Activated T-cell treated with anti-CD3 and anti-CD28 coated beads, Interleukin-2, amount 50 U/mL, for 72 hours (primary cell): Measurements from ENCODE around the gene IL16. TPM values are rescaled to one million over a fixed set of nuclear protein-coding genes. Genes with fewer than 3 reads are reported as not detected.
"Not testable (repeated sequence)": the region's sequence is repeated elsewhere in the genome, so short reads cannot be mapped to it uniquely, and the experiment has no call there.

Source experiments
- ATAC-seq, 2 donors: fragments of 150-1000 bp; cut with Tn5 transposase; replicated peaks in 1 of 2; 2 replicates each; pipeline ENCODE4 v1.10.0; 2021; ENCODE audit warnings: moderate library complexity in 2 of 2, mild to moderate bottlenecking in 1 of 2
- DNase-seq, 2 donors: peaks; one replicate each; pipeline ENCODE4 v3.0.0; 2021 to 2022; ENCODE audit warnings: mixed read lengths in 1 of 2
- H3K27ac Mint-ChIP-seq: one replicate; pipeline ENCODE4 v1.8.0; 2022; ENCODE audit warnings: mild to moderate bottlenecking, moderate library complexity, mixed read lengths
- H3K27me3 Mint-ChIP-seq: one replicate; pipeline ENCODE4 v1.8.0; 2022; ENCODE audit warnings: low read depth, mixed read lengths
- H3K36me3 Mint-ChIP-seq, 2 donors: one replicate each; pipeline ENCODE4 v1.8.0; 2022; ENCODE audit warnings: mixed read lengths in 2 of 2, mild to moderate bottlenecking in 1 of 2; ENCODE audit not compliant: insufficient read depth in 2 of 2
- H3K4me1 Mint-ChIP-seq: one replicate; pipeline ENCODE4 v1.8.0; 2022; ENCODE audit warnings: low read depth, mixed read lengths
- H3K4me3 Mint-ChIP-seq, 2 donors: one replicate each; pipeline ENCODE4 v1.8.0; 2022; ENCODE audit warnings: mild to moderate bottlenecking in 2 of 2, mixed read lengths in 2 of 2, moderate library complexity in 2 of 2
- H3K9me3 Mint-ChIP-seq, 2 donors: one replicate each; pipeline ENCODE4 v1.8.0; 2022; ENCODE audit warnings: mixed read lengths in 2 of 2
- total RNA-seq, 2 donors: library from RNA; stranded (reverse); gene quantifications; one replicate each; pipeline ENCODE4 v1.2.3, GENCODE V29; 2022

The IL16 gene
- total RNA-seq, 2 donors from 2014 or later: 50.9 to 63.2 TPM

- Mint-ChIP-seq H3K27me3 (no peaks in the 10 kb centered on the region), H3K27ac (no peak overlapping the region), H3K4me3 (no peak overlapping the region), H3K9me3 (no peaks in the 10 kb centered on the region), H3K36me3 (no peaks in the 10 kb centered on the region), H3K4me1 (peaks cover 6% of the 10 kb centered on the region)
- DNase-seq (no peak), ATAC-seq (no peak)
These were observed 149.9 kb downstream of the IL16 start for GRCh38 chr15:81346611-81347010.

- Mint-ChIP-seq H3K36me3 (no peaks in the 10 kb centered on the region), H3K9me3 (no peaks in the 10 kb centered on the region), H3K4me3 (no peak overlapping the region), H3K4me1 (peaks cover 6% of the 10 kb centered on the region), H3K27ac (no peak overlapping the region), H3K27me3 (no peaks in the 10 kb centered on the region)
- no peak for DNase-seq
- no peak for ATAC-seq
These were observed 151.2 kb downstream of the IL16 start for GRCh38 chr15:81347910-81348309.

DNA sequence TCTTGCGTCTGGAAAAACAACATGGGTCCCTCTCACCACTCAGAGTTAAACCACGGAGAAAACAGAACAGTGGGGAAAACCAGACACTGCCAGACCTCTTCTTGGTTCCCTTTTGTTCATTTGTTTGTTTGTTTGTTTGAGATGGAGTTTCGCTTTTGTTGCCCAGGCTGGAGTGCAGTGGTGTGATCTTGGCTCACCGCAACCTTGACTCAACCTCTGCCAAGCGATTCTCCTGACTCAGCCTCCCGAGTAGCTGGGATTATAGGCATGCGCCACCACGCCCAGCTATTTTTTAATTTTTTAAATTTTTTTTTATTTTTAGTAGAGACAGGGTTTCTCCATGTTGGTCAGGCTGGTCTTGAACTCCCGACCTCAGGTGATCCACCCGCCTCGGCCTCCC, 152.0 kb downstream of the IL16 start:
- not testable (repeated sequence) for DNase-seq, H3K27ac Mint-ChIP-seq, H3K9me3 Mint-ChIP-seq, ATAC-seq, H3K4me1 Mint-ChIP-seq, H3K4me3 Mint-ChIP-seq, H3K27me3 Mint-ChIP-seq, H3K36me3 Mint-ChIP-seq

DNA sequence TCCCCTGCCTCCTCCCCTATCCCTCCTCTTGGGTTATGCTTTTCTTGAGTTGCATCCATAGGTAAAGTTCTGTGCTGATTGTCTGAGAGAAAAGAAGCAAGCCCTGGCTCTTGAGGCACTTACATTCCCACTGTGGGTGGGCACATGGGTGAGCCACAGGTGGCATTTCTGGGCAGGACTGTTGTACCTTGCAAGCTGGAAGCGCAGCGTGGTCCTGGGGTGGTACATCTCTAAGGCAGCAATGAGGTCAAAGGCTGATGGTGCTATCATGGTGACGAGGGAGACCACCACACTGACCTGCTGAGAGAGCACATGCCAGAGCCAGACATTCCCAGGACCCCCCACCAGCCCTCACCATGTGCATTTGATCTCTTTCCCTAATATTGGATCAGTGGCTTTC, 152.6 kb downstream of the IL16 start:
- Mint-ChIP-seq H3K27ac (no peak overlapping the region), H3K27me3 (no peaks in the 10 kb centered on the region), H3K4me1 (peaks cover 6% of the 10 kb centered on the region), H3K4me3 (no peak overlapping the region), H3K36me3 (no peaks in the 10 kb centered on the region), H3K9me3 (no peaks in the 10 kb centered on the region)
- DNase-seq: no peak
- ATAC-seq: no peak

DNA sequence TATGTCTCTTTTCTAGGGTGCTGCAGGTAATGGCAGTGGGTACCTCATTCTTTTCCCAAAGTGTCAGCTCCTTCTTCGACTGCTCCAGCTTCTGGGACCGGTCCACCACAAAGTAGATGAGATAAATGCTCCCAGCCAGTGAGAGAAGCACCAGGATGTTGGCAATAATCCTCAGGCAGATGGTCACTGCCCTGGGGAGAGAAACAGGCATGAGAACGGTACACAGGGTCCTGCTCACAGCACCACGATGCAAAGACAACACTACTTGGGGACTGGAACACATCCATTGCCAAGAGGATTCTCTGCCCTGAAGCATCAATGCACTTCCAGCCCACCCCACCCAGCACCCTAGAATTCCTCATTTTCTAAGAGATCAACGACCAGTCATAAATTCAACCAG, 155.0 kb downstream of the IL16 start:
- Mint-ChIP-seq H3K9me3 (no peaks in the 10 kb centered on the region), H3K4me3 (no peak overlapping the region), H3K27ac (no peak overlapping the region), H3K27me3 (no peaks in the 10 kb centered on the region), H3K4me1 (peaks cover 4% of the 10 kb centered on the region), H3K36me3 (no peaks in the 10 kb centered on the region)
- DNase-seq (no peak), ATAC-seq (no peak)

- ATAC-seq (no peak), DNase-seq (no peak)
- Mint-ChIP-seq H3K9me3 (no peaks in the 10 kb centered on the region), H3K27ac (no peak overlapping the region), H3K4me3 (no peak overlapping the region), H3K27me3 (no peaks in the 10 kb centered on the region), H3K4me1 (no peaks in the 10 kb centered on the region), H3K36me3 (no peaks in the 10 kb centered on the region)
These were observed 159.6 kb downstream of the IL16 start for GRCh38 chr15:81356252-81356651.

DNA sequence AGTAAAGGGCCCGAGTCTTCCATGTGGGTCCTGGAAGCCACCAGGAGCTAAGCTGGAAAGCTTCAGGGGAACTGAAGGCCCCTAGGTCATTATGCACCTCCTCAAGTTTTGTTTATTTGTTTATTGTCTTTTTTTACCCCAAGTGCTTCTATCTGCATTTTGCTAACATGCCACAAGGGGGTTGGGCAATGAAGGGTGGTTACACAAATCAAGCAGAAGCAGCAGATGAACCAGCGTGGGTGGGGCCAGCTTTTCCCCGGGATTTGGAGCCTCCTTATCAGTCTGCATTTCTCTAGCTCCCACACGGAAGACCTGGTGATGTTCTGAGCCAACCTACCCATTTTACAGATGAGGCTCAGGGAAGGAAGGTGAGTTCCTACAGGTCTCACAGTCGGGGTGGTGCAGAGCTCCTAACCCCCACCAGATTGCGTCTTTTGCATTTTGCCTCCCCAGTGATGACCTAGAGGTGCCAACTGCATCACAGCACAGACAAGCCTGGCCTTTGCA, 160.6 kb downstream of the IL16 start:
- Mint-ChIP-seq H3K27me3 (no peaks in the 10 kb centered on the region), H3K4me3 (no peak overlapping the region), H3K27ac (no peak overlapping the region), H3K9me3 (no peaks in the 10 kb centered on the region), H3K36me3 (no peaks in the 10 kb centered on the region), H3K4me1 (no peaks in the 10 kb centered on the region)
- DNase-seq (no peak), ATAC-seq (no peak)

- no peaks in the 10 kb centered on the region for H3K9me3 Mint-ChIP-seq
- no peak overlapping the region for H3K4me3 Mint-ChIP-seq
- H3K27ac Mint-ChIP-seq: no peak overlapping the region
- no peak for DNase-seq
- no peaks in the 10 kb centered on the region for H3K27me3 Mint-ChIP-seq
- ATAC-seq: no peak
- H3K4me1 Mint-ChIP-seq: no peaks in the 10 kb centered on the region
- H3K36me3 Mint-ChIP-seq: no peaks in the 10 kb centered on the region
These were observed 161.6 kb downstream of the IL16 start for GRCh38 chr15:81358248-81358647.

- H3K36me3 Mint-ChIP-seq: no peaks in the 10 kb centered on the region
- no peaks in the 10 kb centered on the region for H3K4me1 Mint-ChIP-seq
- no peak overlapping the region for H3K27ac Mint-ChIP-seq
- H3K9me3 Mint-ChIP-seq: no peaks in the 10 kb centered on the region
- DNase-seq: no peak
- no peaks in the 10 kb centered on the region for H3K27me3 Mint-ChIP-seq
- no peak for ATAC-seq
- H3K4me3 Mint-ChIP-seq: no peak overlapping the region
These were observed 163.8 kb downstream of the IL16 start for GRCh38 chr15:81360491-81360890.

DNA sequence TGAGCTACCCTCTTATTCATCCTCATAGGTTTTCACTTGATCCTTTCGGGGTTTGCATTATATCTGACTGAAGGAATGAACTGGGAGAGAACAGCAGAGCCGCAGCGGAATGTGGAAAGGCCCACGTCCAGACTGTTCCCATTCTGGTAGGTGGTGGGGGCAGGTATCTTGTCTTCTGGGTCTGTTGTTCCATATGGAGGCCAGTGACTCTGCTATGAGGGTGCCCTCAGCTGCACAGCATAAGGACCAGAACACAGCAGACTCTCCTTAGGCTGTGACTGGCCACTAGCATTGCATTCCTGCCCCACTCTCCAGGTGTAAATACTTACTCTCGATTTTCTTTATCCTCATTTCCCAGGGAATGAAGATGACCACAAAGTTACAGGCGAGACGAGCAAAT, 165.2 kb downstream of the IL16 start:
- Mint-ChIP-seq H3K27me3 (no peaks in the 10 kb centered on the region), H3K4me3 (no peak overlapping the region), H3K27ac (no peak overlapping the region), H3K9me3 (no peaks in the 10 kb centered on the region), H3K36me3 (no peaks in the 10 kb centered on the region), H3K4me1 (no peaks in the 10 kb centered on the region)
- ATAC-seq (no peak), DNase-seq (no peak)

GRCh38 chr15:81362790-81363189, 166.1 kb downstream of the IL16 start:
- ATAC-seq (no peak), DNase-seq (no peak)
- no peak overlapping the region for H3K27ac Mint-ChIP-seq
- no peaks in the 10 kb centered on the region for H3K36me3 Mint-ChIP-seq
- H3K27me3 Mint-ChIP-seq: no peaks in the 10 kb centered on the region
- no peaks in the 10 kb centered on the region for H3K9me3 Mint-ChIP-seq
- no peak overlapping the region for H3K4me3 Mint-ChIP-seq
- no peaks in the 10 kb centered on the region for H3K4me1 Mint-ChIP-seq

GRCh38 chr15:81363276-81363675, 166.6 kb downstream of the IL16 start:
- Mint-ChIP-seq H3K27me3 (no peaks in the 10 kb centered on the region), H3K9me3 (no peaks in the 10 kb centered on the region), H3K4me3 (no peak overlapping the region), H3K4me1 (no peaks in the 10 kb centered on the region), H3K36me3 (no peaks in the 10 kb centered on the region), H3K27ac (no peak overlapping the region)
- DNase-seq: no peak
- ATAC-seq: no peak
